Left renal cortex interstitium (tissue), 4 donors: ENCODE measurements around the gene GRM8. TPM values are rescaled to one million over a fixed set of nuclear protein-coding genes. Genes with fewer than 3 reads are reported as not detected.

Experiments used
- DNase-seq, 4 donors: peaks; one replicate each; pipeline ENCODE4 v3.0.0-alpha.2; 2013; ENCODE audit warnings: low read depth in 4 of 4, low spot score in 2 of 4, missing footprints in 1 of 4
- polyA plus RNA-seq, 4 donors: library from polyadenylated mRNA; unstranded; fragments of 120-200 nt; gene quantifications; one replicate each; pipeline ENCODE4 v1.2.1, GENCODE V29; 2013; ENCODE audit not compliant: insufficient read length in 4 of 4

The GRM8 gene
- polyA plus RNA-seq, 4 donors, result 7.4 to 8.4 (median 7.7) TPM

GRCh38 chr7:127152423-127152822 lies 100.3 kb downstream of the GRM8 start:
- DNase-seq, result no peak

GRCh38 chr7:127151379-127151778 lies 101.4 kb downstream of the GRM8 start:
- DNase-seq, result no peak

GRCh38 chr7:127150543-127150942 lies 102.2 kb downstream of the GRM8 start:
- no peak for DNase-seq

DNA sequence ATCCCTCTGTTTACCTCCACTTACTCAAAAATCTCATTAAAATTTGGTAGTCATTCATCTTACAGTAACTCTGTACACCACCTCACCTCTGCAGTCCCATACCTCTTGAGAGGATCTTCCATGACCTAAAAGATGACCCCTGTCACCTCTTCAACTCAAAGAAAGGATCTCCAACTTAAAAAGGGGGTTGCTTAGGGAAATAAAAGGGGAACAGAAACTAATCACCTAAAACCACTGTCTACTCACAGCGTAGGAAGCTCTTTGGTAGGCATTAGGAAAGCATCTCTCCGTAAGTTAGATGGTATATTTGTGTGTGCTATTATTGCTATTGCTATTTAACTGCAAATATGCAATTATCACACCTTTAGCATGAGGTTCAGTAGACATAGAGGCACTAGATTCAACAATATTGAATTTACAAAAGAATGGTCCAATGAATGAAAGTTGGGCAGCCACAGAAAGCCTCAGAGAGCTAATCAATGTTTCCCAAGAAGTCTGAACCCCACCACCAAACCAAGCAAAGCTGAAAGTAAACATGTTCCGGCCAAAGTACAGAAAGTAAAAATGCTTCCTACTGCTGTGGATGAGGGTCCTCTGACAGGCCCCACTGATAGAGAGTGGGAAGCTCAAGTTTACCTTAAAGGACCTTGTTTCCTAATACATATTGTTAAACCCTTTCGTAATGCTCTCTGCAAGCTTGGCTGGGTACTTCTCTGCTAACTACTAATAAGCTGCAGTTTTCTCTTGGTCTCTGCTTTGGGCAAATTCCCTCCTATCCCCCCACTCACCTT lies 105.8 kb downstream of the GRM8 start:
- no peak for DNase-seq

GRCh38 chr7:127137146-127137545 lies 115.6 kb downstream of the GRM8 start:
- no peak for DNase-seq

DNA sequence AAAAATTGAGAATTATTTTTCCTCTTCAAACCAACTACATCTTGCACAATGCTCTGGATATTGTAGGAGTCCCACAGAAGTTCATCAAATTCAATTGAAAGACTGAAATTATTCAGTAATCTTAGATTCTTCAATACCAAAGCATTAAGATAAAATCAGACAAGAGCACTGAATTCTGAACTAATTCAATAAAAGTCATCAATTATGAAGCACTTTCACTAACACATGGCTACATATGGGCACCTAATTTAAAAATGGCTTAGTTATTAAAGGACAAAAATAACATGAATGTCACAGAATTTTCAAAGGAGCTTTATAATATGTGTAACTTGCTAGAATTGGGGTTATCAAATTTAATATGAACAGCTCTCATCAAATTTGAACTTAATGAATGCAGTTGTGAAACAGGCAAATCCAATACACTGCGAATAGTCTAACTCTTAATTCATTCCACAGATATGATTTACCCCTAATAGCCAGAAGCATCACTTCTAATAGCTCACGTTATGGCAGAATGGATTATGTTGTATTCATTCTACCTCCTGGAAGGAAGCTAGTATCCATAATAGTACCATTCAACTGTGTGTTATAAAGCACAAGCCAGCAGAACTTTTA lies 116.8 kb downstream of the GRM8 start:
- no peak for DNase-seq

GRCh38 chr7:127123220-127123619 lies 129.5 kb downstream of the GRM8 start:
- no peak for DNase-seq

- no peak for DNase-seq
These were observed 133.2 kb downstream of the GRM8 start for GRCh38 chr7:127119517-127119916.

DNA sequence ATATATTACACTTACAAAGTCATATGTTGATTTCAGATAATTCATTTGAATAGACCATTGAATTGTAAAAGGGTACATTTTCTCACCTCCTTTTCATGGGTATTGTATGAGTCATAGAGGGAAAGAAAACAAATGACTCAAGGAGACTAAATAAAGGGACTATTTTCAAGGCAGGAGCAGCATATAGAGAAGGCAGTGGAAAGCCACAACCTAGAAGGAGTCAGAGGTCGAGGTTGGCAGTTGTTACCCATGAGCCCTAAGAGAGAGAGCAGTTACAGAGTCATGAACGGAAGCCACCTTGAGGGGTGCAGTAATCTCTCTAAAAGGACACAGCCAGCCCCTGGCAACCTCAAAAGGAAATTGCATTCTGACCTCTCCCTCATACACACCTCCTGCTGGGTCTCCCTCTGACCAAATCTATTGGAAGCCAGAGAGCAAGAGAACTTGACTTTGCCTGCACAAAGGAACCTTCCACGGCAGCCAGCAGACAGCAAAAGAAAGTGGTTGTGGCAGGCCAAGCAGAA lies 137.9 kb downstream of the GRM8 start:
- no peak for DNase-seq

DNA sequence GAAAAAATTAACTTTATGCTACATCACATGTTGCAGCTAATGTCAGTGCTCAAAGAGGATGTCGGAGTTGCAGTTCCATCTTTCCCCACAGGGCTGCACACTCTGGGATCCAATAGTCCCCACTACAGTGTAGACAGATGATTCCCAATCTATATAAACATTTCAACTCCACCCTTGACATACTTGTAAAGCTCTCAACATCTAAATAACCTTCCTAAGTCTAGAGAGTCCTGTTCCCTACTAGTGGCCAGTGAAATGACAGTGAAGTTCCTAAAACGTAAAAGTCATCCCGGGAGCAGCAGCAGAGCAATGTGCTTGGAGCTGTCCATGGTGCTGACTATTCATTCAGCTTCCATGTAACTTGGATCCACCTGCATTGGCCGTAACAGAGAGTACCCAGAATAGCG lies 145.1 kb downstream of the GRM8 start:
- peak; percentile 36 to 79 (median 62) for DNase-seq

DNA sequence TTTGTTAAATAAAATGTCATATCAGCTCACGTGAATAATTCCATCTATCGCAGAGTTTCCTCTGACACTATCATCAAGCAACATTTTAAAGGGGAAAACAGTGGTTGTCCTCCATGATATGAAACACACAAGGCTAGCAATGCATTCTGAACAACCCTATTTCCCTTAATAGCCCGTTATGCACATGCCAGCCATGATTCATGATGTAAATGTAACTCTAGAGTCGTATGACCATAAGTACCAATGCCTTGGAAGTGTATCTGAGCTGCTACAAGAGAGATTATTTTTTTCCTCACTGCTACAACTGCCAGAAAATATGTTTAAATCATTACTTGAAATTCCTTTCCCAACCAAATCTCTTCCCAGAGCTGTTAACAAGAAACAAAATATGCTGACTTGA lies 159.4 kb downstream of the GRM8 start:
- no peak for DNase-seq

DNA sequence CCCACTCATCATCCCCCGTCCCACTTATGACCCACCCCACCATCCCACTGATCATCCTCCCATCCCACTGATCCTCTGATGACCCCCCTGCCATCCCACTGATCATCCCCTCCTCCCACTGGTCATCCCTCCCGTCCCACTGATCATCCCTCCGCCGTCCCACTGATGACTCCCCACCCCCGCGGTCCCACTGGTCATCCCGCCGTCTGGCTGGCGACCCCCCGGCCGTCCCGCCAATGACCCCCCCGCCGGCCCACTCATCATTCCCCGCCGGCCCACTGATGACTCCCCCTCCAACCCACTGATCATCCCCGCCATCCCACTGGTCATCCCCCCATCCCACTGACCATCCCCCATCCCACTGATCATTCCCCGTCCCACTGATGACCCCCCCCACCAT lies 161.1 kb downstream of the GRM8 start:
- no peak for DNase-seq

GRCh38 chr7:127089146-127089545 lies 163.6 kb downstream of the GRM8 start:
- no peak for DNase-seq

- no peak for DNase-seq
These were observed 171.2 kb downstream of the GRM8 start for GRCh38 chr7:127081539-127081938.

- no peak for DNase-seq
These were observed 172.2 kb downstream of the GRM8 start for GRCh38 chr7:127080576-127080975.

DNA sequence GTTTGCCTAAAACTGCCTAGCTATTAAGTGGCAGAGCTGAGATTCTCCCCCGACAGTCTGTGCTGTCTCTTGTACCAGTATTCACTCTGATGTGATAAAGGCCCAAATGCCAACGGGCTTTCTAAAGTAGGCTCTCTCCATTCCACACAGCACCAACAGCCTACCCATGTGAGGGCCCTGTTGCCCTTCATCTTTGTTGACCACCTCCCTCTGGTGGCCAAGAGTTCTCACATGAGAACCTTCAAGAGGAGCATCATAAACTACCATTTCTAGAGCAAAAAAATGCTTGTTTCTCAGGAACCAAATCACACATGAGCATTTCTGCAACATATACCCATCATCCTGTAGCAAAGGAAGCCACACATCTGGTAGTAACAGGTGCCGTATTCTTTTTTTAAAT lies 185.8 kb downstream of the GRM8 start:
- DNase-seq, result peak in 1 of 4 donors; percentile 0

DNA sequence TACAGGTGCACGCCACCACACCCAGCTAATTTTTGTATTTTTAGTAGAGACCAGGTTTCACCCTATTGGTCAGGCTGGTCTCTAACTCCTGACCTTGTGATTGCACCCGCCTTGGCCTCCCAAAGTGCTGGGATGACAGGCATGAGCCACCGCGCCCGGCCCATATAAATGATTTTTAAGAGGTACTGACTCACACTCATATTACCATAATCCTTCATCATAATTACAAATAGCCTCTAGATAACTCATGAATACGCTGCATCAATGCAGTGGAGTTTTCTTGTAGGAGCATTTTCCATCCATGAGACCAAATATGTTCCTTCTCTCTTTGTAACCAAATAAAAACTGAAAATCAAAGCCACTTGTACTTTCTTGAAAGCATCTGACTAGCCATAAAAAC lies 193.3 kb downstream of the GRM8 start:
- DNase-seq, result no peak

- DNase-seq, result no peak
These were observed 194.8 kb downstream of the GRM8 start for GRCh38 chr7:127057918-127058317.

DNA sequence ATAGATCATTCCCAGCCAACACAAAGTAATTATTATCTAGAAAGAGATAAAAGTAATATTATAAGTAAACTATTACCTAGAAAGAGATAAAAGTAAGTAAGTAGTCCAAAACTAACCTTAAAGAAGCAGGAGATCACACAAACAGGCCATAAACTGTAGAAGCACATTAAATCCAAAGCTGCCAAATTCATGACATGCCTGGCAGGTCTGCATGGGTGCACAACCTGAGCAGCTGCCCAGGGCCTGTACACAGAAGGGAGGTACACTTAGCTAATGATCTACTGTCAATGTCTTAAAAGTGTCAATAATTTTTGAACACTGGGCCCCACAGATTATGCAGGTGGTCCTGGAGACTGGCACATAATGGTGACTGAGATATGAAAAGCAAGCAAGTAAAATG lies 196.5 kb downstream of the GRM8 start:
- no peak for DNase-seq

DNA sequence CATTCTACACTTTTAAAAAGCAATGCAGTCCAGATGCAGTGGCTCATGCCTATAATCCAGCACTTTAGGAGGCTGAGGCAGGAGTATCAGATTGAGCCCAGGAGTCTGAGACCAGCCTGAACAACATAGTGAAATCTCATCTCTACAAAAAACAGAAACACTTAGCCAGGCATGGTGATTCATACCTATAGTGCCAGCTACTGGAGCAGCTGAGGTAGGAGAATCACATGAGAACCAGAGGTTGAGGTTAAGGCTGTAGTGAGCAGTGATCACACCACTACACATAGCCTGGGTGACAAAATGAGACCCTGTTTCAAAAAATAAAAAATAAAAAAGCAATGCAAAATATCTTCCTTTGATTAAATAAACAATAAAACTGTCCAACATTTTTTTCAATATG lies 205.2 kb downstream of the GRM8 start:
- no peak for DNase-seq

- no peak for DNase-seq
These were observed 210.9 kb downstream of the GRM8 start for GRCh38 chr7:127041689-127042452.
